Mucosa of stomach (tissue), 1 donor: ENCODE data around the gene DUT.

Experiments used
- H3K27me3 ChIP-seq: one replicate; pipeline ENCODE4 v1.7.0; 2013; ENCODE audit warnings: mild to moderate bottlenecking, low read length; ENCODE audit not compliant: control insufficient read depth, insufficient read depth
- H3K36me3 ChIP-seq: one replicate; pipeline ENCODE4 v1.7.0; 2013; ENCODE audit warnings: low read length; ENCODE audit not compliant: control insufficient read depth, insufficient read depth
- H3K4me1 ChIP-seq: one replicate; pipeline ENCODE4 v1.7.0; 2013; ENCODE audit warnings: mild to moderate bottlenecking, low read length; ENCODE audit not compliant: control insufficient read depth, insufficient read depth
- H3K4me3 ChIP-seq: one replicate; pipeline ENCODE4 v1.7.0; 2013; ENCODE audit warnings: low read length
- H3K9ac ChIP-seq: one replicate; pipeline ENCODE4 v1.7.0; 2013; ENCODE audit warnings: mild to moderate bottlenecking, low read length, moderate library complexity
- H3K9me3 ChIP-seq: one replicate; pipeline ENCODE4 v1.7.0; 2013; ENCODE audit warnings: mild to moderate bottlenecking, low read length, moderate library complexity; ENCODE audit not compliant: control insufficient read depth
- donor health status: Pancreatic carcinoma.

DUT gene

GRCh38 chr15:48375767-48376166, 44.5 kb downstream of the DUT start:
- no peaks in the 10 kb centered on the region for H3K4me1 ChIP-seq
- no peaks in the 10 kb centered on the region for H3K9me3 ChIP-seq
- H3K9ac ChIP-seq: no peak overlapping the region
- no peaks in the 10 kb centered on the region for H3K27me3 ChIP-seq
- no peak overlapping the region for H3K4me3 ChIP-seq
- H3K36me3 ChIP-seq: no peaks in the 10 kb centered on the region

GRCh38 chr15:48380198-48380597, 49.0 kb downstream of the DUT start:
- Histone ChIP-seq H3K9me3 (no peaks in the 10 kb centered on the region), H3K4me1 (no peaks in the 10 kb centered on the region), H3K36me3 (no peaks in the 10 kb centered on the region), H3K4me3 (no peak overlapping the region), H3K27me3 (no peaks in the 10 kb centered on the region), H3K9ac (no peak overlapping the region)

GRCh38 chr15:48381861-48382260, 50.6 kb downstream of the DUT start:
- H3K9ac ChIP-seq: no peak overlapping the region
- no peaks in the 10 kb centered on the region for H3K36me3 ChIP-seq
- H3K27me3 ChIP-seq: no peaks in the 10 kb centered on the region
- no peak overlapping the region for H3K4me3 ChIP-seq
- no peaks in the 10 kb centered on the region for H3K4me1 ChIP-seq
- no peaks in the 10 kb centered on the region for H3K9me3 ChIP-seq

- H3K4me3 ChIP-seq: no peak overlapping the region
- no peaks in the 10 kb centered on the region for H3K4me1 ChIP-seq
- H3K27me3 ChIP-seq: no peaks in the 10 kb centered on the region
- H3K36me3 ChIP-seq: no peaks in the 10 kb centered on the region
- H3K9me3 ChIP-seq: no peaks in the 10 kb centered on the region
- no peak overlapping the region for H3K9ac ChIP-seq
Observed at GRCh38 chr15:48383031-48383430, 51.8 kb downstream of the DUT start.

- Histone ChIP-seq H3K9ac (no peak overlapping the region), H3K27me3 (no peaks in the 10 kb centered on the region), H3K4me3 (no peak overlapping the region), H3K9me3 (no peaks in the 10 kb centered on the region), H3K4me1 (no peaks in the 10 kb centered on the region), H3K36me3 (no peaks in the 10 kb centered on the region)
Observed at GRCh38 chr15:48384616-48385015, 53.4 kb downstream of the DUT start.

- H3K9me3 ChIP-seq: no peaks in the 10 kb centered on the region
- H3K27me3 ChIP-seq: no peaks in the 10 kb centered on the region
- no peaks in the 10 kb centered on the region for H3K36me3 ChIP-seq
- H3K9ac ChIP-seq: no peak overlapping the region
- no peaks in the 10 kb centered on the region for H3K4me1 ChIP-seq
- H3K4me3 ChIP-seq: no peak overlapping the region
Observed at GRCh38 chr15:48385031-48385830, 54.0 kb downstream of the DUT start.

GRCh38 chr15:48388016-48388851, 57.0 kb downstream of the DUT start:
- no peaks in the 10 kb centered on the region for H3K9me3 ChIP-seq
- H3K36me3 ChIP-seq: no peaks in the 10 kb centered on the region
- H3K27me3 ChIP-seq: no peaks in the 10 kb centered on the region
- H3K9ac ChIP-seq: no peak overlapping the region
- no peak overlapping the region for H3K4me3 ChIP-seq
- H3K4me1 ChIP-seq: no peaks in the 10 kb centered on the region

GRCh38 chr15:48388910-48389309, 57.7 kb downstream of the DUT start:
- Histone ChIP-seq H3K9ac (no peak overlapping the region), H3K36me3 (no peaks in the 10 kb centered on the region), H3K4me3 (no peak overlapping the region), H3K9me3 (no peaks in the 10 kb centered on the region), H3K4me1 (no peaks in the 10 kb centered on the region), H3K27me3 (no peaks in the 10 kb centered on the region)

- H3K27me3 ChIP-seq: no peaks in the 10 kb centered on the region
- H3K4me1 ChIP-seq: no peaks in the 10 kb centered on the region
- H3K4me3 ChIP-seq: no peak overlapping the region
- H3K9me3 ChIP-seq: no peaks in the 10 kb centered on the region
- H3K9ac ChIP-seq: no peak overlapping the region
- H3K36me3 ChIP-seq: no peaks in the 10 kb centered on the region
Observed at GRCh38 chr15:48389691-48390143, 58.5 kb downstream of the DUT start.

GRCh38 chr15:48391950-48392349, 60.7 kb downstream of the DUT start:
- no peaks in the 10 kb centered on the region for H3K27me3 ChIP-seq
- no peaks in the 10 kb centered on the region for H3K36me3 ChIP-seq
- H3K9ac ChIP-seq: no peak overlapping the region
- no peak overlapping the region for H3K4me3 ChIP-seq
- H3K4me1 ChIP-seq: no peaks in the 10 kb centered on the region
- no peaks in the 10 kb centered on the region for H3K9me3 ChIP-seq

- Histone ChIP-seq H3K9ac (no peak overlapping the region), H3K4me1 (no peaks in the 10 kb centered on the region), H3K27me3 (no peaks in the 10 kb centered on the region), H3K9me3 (no peaks in the 10 kb centered on the region), H3K4me3 (no peak overlapping the region), H3K36me3 (no peaks in the 10 kb centered on the region)
Observed at GRCh38 chr15:48392356-48392755, 61.1 kb downstream of the DUT start.
